Neural progenitor cell (in vitro differentiated cells): ENCODE measurements around the gene TAF11L8.
"Not testable (repeated sequence)": the region's sequence is repeated elsewhere in the genome, so short reads cannot be mapped to it uniquely, and the experiment has no call there.

Experiments used
- EZH2 ChIP-seq: fragments of 200-600 bp; sonication (generic); IDR thresholded peaks from 2 replicates; pipeline ENCODE4 v1.6.1; 2017; ENCODE audit warnings: antibody characterized with exemption, mild to moderate bottlenecking, moderate library complexity
- TF ChIP-seq, protein P1 (sequence below): fragments of 200-600 bp; sonication (generic); IDR thresholded peaks from 2 replicates; pipeline ENCODE4 v1.5.1; 2017; ENCODE audit warnings: antibody characterized with exemption, mild to moderate bottlenecking

DNA sequence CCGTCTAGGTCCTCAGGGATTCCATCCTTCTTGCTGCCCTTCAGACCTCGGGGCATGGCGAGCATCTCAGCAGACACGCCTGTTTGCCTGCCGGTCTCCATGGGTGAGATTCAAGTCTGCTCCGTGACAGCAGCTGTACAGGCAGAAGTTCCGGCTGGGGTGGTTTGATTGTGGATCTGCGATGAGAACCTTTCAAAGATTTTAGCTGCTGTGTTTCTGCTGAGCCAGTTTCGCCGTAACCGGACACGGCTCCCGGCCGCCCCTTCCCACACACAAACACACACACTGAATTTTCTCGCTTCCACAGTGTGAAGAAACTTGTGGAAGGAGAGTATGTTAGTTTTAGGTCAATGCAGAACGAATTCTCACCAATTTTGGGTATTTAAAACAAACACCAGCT, at the start of gene TAF11L8:
- TF ChIP-seq, protein P1, sequence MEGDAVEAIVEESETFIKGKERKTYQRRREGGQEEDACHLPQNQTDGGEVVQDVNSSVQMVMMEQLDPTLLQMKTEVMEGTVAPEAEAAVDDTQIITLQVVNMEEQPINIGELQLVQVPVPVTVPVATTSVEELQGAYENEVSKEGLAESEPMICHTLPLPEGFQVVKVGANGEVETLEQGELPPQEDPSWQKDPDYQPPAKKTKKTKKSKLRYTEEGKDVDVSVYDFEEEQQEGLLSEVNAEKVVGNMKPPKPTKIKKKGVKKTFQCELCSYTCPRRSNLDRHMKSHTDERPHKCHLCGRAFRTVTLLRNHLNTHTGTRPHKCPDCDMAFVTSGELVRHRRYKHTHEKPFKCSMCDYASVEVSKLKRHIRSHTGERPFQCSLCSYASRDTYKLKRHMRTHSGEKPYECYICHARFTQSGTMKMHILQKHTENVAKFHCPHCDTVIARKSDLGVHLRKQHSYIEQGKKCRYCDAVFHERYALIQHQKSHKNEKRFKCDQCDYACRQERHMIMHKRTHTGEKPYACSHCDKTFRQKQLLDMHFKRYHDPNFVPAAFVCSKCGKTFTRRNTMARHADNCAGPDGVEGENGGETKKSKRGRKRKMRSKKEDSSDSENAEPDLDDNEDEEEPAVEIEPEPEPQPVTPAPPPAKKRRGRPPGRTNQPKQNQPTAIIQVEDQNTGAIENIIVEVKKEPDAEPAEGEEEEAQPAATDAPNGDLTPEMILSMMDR, result not testable (repeated sequence)
- not testable (repeated sequence) for TF ChIP-seq EZH2
